Choroid plexus epithelial cell (primary cell): ENCODE measurements around the gene CAD.

Source experiments
- DNase-seq: peaks from one replicate; pipeline ENCODE4 v3.0.0-alpha.2; 2010; ENCODE audit warnings: low read depth
- H3K4me3 ChIP-seq: 2 replicates; pipeline ENCODE4 v1.5.1; 2011; ENCODE audit warnings: low read depth, mild to moderate bottlenecking, control low read depth, low read length, moderate library complexity
- CTCF ChIP-seq: conservative IDR thresholded peaks from 2 replicates; pipeline ENCODE4 v1.5.1; 2011; ENCODE audit warnings: low read depth, mild to moderate bottlenecking, control low read depth, inconsistent platforms, low read length, moderate library complexity

CAD gene

DNA sequence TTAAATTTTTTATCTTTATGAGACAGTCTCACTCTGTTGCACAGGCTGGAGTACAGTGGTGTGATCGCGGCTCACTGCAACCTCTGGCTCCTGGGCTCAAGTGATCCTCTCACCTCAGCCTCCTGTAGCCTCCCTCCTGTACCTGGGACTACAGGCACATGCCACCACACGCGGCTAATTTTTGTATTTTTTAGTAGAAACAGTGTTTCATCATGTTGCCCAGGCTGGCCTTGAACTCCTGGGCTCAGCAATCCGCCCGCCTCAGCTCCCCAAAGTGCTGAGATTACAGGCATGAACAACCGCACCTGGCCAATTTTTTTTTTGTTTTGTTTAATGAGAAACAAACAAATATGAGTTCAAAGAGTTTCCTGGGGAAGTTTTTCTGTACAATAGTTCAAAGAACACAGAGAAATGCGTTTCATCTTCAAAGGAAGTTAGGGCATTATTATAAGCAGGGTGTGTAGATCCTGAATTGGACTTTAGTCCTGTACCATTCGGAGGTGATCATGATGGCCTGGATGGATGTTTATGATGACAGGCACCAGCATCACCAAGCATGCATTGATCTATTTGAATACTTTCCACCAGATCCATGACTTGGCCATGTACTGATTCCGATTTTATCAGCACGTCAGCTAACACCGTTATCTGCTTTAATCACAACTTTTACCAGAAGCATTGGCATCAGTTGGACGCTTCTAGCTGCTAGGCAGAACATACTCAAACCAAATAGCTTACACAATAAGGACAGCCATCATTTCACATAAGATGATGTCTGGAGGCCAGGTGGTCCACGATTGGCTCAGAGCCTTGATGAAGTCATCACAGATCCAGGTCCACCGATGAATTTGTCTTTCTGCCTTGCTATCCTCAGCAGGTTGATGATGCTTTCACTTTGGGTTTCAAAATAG is 39.5 kb upstream of the CAD start:
- no peak for TF ChIP-seq CTCF
- DNase-seq, result no peak
- no peak overlapping the region for H3K4me3 ChIP-seq

DNA sequence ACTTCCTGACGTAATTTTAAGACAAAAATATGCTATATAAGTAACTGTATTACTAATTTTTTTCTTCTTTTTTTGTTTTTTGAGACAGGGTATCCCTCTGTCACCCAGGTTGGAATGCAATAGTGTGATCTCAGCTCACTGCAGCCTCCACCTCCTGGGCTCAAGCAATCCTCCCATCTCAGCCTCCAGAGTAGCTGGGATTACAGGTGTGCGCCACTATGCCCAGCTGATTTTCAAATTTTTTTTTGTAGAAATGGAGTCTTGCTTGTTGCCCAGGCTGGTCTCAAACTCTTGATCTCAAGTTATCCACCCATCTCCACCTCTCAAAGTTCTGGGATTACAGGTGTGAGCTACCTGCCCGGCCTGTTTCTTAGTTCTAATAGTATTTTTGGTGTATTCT is 38.7 kb upstream of the CAD start:
- no peak overlapping the region for H3K4me3 ChIP-seq
- DNase-seq, result no peak
- TF ChIP-seq CTCF, result no peak

GRCh38 chr2:27179344-27180000 is 37.7 kb upstream of the CAD start:
- H3K4me3 ChIP-seq, result no peak overlapping the region
- no peak for TF ChIP-seq CTCF
- DNase-seq, result no peak

GRCh38 chr2:27182346-27182745 is 34.8 kb upstream of the CAD start:
- TF ChIP-seq CTCF, result no peak
- peak; percentile 49 for DNase-seq
- H3K4me3 ChIP-seq, result no peak overlapping the region

GRCh38 chr2:27184115-27184514 is 33.1 kb upstream of the CAD start:
- peak; percentile 36 for DNase-seq
- TF ChIP-seq CTCF, result no peak
- no peak overlapping the region for H3K4me3 ChIP-seq

DNA sequence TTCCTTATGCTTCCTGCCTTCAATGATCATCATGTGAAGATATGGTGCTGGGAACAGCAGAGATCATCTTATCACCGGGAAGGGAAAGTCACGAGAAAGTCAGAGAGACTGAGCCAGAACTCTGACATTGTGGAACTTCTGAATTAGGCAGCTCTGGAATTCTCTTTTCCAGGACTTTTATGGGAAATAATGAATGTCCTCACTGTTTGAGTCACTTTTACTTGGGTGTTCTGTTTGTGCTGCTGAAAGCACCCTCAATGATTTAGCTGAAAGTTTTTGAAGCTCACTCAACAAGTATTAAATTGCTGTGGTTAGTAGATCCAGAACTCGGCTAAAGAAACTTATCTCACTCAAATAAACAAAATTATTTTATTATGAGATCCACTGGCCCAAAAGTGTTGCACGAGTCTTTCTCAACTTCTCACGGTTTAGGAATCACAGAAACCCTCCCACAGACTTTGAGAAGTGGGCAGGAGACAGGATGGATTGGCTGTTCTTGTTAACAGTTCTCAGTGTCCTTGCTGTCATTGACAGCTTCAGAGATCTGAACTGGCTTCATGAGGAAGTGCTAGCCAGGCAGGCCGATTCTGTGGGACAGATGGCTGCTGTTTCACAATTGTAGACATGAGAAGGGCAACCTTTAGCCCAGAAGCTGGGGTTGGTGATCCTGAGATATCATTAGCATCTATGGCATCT is 31.7 kb upstream of the CAD start:
- DNase-seq, result peak; percentile 57
- no peak overlapping the region for H3K4me3 ChIP-seq
- no peak for TF ChIP-seq CTCF
